ENCODE results near the gene CLEC14A. TPM values are rescaled to one million over a fixed set of nuclear protein-coding genes. Genes with fewer than 3 reads are reported as not detected.

CLEC14A gene
- total RNA-seq, 3 donors from 2014 or later (not counting 1 experiment from before 2014, with no cell fraction given) = not detected

- no peak for ATAC-seq
- H3K9me3 Mint-ChIP-seq = peaks cover 3 to 5% of the 10 kb centered on the region in 2 donors
- Histone ChIP-seq H3K36me3 (ENCODE audit: control insufficient read depth, insufficient read depth, low read length) (no peaks in the 10 kb centered on the region), H3K27ac (ENCODE audit: low read length) (no peak overlapping the region), H3K4me3 (ENCODE audit: low read length) (no peak overlapping the region), H3K27me3 (ENCODE audit: control insufficient read depth, insufficient read depth, low read length) (no peaks in the 10 kb centered on the region), H3K4me1 (ENCODE audit: control insufficient read depth, insufficient read depth, low read length) (no peaks in the 10 kb centered on the region), H3K9me3 (ENCODE audit: control insufficient read depth, insufficient read depth, low read length) (peaks cover 3% of the 10 kb centered on the region)
- H3K36me3 Mint-ChIP-seq = no peaks in the 10 kb centered on the region
- H3K27me3 Mint-ChIP-seq (ENCODE audit: low read depth in 2 of 2) = peaks cover 3 to 9% of the 10 kb centered on the region in 2 donors
- H3K4me3 Mint-ChIP-seq = no peak overlapping the region
- intact Hi-C loops (cut with micrococcal nuclease) = no loop called here
- H3K27ac Mint-ChIP-seq = no peak overlapping the region
- H3K4me1 Mint-ChIP-seq = no peaks in the 10 kb centered on the region
- no peak for TF ChIP-seq CTCF (IDR thresholded peaks at IDR 0.05)
- no peak for DNase-seq
Measured at GRCh38 chr14:38286452-38286851, 30.6 kb upstream of the CLEC14A start.

GRCh38 chr14:38285962-38286361 lies 30.1 kb upstream of the CLEC14A start:
- Mint-ChIP-seq H3K36me3 (no peaks in the 10 kb centered on the region), H3K4me1 (no peaks in the 10 kb centered on the region), H3K27me3 (ENCODE audit: low read depth in 2 of 2) (peaks cover 3 to 9% of the 10 kb centered on the region in 2 donors), H3K4me3 (no peak overlapping the region), H3K27ac (no peak overlapping the region), H3K9me3 (peaks cover 3 to 5% of the 10 kb centered on the region in 2 donors)
- Histone ChIP-seq H3K27ac (ENCODE audit: low read length) (no peak overlapping the region), H3K36me3 (ENCODE audit: control insufficient read depth, insufficient read depth, low read length) (no peaks in the 10 kb centered on the region), H3K9me3 (ENCODE audit: control insufficient read depth, insufficient read depth, low read length) (peaks cover 3% of the 10 kb centered on the region), H3K27me3 (ENCODE audit: control insufficient read depth, insufficient read depth, low read length) (peaks cover 3% of the 10 kb centered on the region), H3K4me1 (ENCODE audit: control insufficient read depth, insufficient read depth, low read length) (no peaks in the 10 kb centered on the region), H3K4me3 (ENCODE audit: low read length) (no peak overlapping the region)
- ATAC-seq (no peak), DNase-seq (no peak)
- 63% methylated on average over 1 of the region's 2 CpGs for WGBS (ENCODE audit: insufficient coverage)
- no peak for TF ChIP-seq CTCF (IDR thresholded peaks at IDR 0.05)
- intact Hi-C loops (cut with micrococcal nuclease) = no loop called here

- intact Hi-C loops (cut with micrococcal nuclease) = no loop called here
- TF ChIP-seq CTCF (IDR thresholded peaks at IDR 0.05) = no peak
- ATAC-seq = no peak
- no peak overlapping the region for H3K27ac Mint-ChIP-seq
- H3K36me3 Mint-ChIP-seq = no peaks in the 10 kb centered on the region
- H3K9me3 Mint-ChIP-seq = peaks cover 3 to 5% of the 10 kb centered on the region in 2 donors
- no peaks in the 10 kb centered on the region for H3K4me1 ChIP-seq (ENCODE audit: control insufficient read depth, insufficient read depth, low read length)
- H3K4me1 Mint-ChIP-seq = no peaks in the 10 kb centered on the region
- no peak overlapping the region for H3K4me3 ChIP-seq (ENCODE audit: low read length)
- peaks cover 3% of the 10 kb centered on the region for H3K27me3 ChIP-seq (ENCODE audit: control insufficient read depth, insufficient read depth, low read length)
- H3K27ac ChIP-seq (ENCODE audit: low read length) = no peak overlapping the region
- H3K36me3 ChIP-seq (ENCODE audit: control insufficient read depth, insufficient read depth, low read length) = no peaks in the 10 kb centered on the region
- no peak overlapping the region for H3K4me3 Mint-ChIP-seq
- H3K27me3 Mint-ChIP-seq (ENCODE audit: low read depth in 2 of 2) = peaks cover 3 to 9% of the 10 kb centered on the region in 2 donors
- DNase-seq = no peak
- peaks cover 3% of the 10 kb centered on the region for H3K9me3 ChIP-seq (ENCODE audit: control insufficient read depth, insufficient read depth, low read length)
Measured at GRCh38 chr14:38282936-38283335, 27.0 kb upstream of the CLEC14A start.

GRCh38 chr14:38280081-38280480 lies 24.2 kb upstream of the CLEC14A start:
- intact Hi-C loops (cut with micrococcal nuclease) = no loop called here
- Histone ChIP-seq H3K4me3 (ENCODE audit: low read length) (no peak overlapping the region), H3K36me3 (ENCODE audit: control insufficient read depth, insufficient read depth, low read length) (no peaks in the 10 kb centered on the region), H3K4me1 (ENCODE audit: control insufficient read depth, insufficient read depth, low read length) (no peaks in the 10 kb centered on the region), H3K27me3 (ENCODE audit: control insufficient read depth, insufficient read depth, low read length) (peaks cover 3% of the 10 kb centered on the region), H3K27ac (ENCODE audit: low read length) (no peak overlapping the region), H3K9me3 (ENCODE audit: control insufficient read depth, insufficient read depth, low read length) (peaks cover 3% of the 10 kb centered on the region)
- DNase-seq (no peak), ATAC-seq (no peak)
- no peak for TF ChIP-seq CTCF (IDR thresholded peaks at IDR 0.05)
- no peak overlapping the region for H3K4me3 Mint-ChIP-seq
- H3K27me3 Mint-ChIP-seq (ENCODE audit: low read depth in 2 of 2) = peaks cover 2 to 5% of the 10 kb centered on the region in 2 donors
- no peaks in the 10 kb centered on the region for H3K36me3 Mint-ChIP-seq
- H3K9me3 Mint-ChIP-seq = peaks cover 2 to 3% of the 10 kb centered on the region in 2 donors
- 90% methylated on average over 2 of the region's 2 CpGs for WGBS (ENCODE audit: insufficient coverage)
- no peaks in the 10 kb centered on the region for H3K4me1 Mint-ChIP-seq
- H3K27ac Mint-ChIP-seq = no peak overlapping the region
